Aortic smooth muscle cell (primary cell): ENCODE results near the gene HOTAIR. TPM values are rescaled to one million over a fixed set of nuclear protein-coding genes. Genes with fewer than 3 reads are reported as not detected.

Experiments used
- total RNA-seq: library from RNA; depleted of rRNA; stranded (reverse); fragments of >200 nt; gene quantifications from 2 replicates; pipeline ENCODE4 v1.2.3, GENCODE V29; 2014

Gene HOTAIR
- not detected in 2 replicates for total RNA-seq

DNA sequence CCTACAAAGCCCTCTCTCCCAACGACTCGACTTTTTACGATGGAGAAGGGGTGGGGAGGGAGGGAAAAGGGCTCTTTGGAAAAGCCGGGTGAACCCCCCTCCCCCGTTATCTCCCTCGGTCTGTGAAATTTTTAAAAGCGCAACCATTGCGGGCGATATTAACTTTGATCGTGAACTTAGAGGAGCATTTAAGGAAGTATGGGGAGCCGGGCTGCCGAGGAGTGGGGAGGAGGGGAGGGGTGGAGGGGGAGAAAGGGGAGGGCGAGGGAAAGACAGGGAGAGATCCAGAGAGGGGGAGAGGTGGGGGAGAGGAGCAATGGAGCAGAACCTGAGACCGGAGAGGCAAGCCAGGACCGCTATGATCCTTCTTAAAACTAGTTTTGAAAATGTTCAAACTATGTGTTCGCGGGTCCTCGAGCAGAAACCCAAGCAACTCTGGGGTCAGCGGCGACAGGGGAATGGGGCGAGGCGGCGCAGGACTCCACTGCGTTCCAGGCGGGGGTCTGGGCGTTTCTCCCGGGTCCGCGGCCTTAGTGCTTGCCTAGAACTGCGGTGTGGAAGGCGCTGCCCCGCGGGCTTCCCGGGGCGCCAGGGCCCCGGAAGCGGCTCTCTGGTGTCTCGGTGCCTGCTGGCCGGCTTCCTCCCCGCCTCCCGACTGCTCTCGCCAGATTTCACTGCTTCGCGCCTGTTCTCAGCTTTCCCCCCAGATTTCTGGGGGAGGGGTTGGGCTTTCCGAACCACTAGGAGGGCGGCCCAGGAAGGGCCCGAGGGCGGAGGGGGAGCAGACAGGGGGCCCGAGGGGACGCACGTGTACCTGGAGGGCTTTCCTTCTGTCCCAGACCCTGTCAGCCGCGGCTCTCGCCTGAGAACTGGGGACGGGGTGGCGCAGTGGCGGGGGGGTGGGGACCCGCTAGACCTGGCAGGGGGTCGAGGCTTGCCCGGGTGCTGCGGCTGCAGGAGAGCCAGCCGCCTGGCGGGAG lies at the start of gene HOTAIR:
HOTAIR (minus strand) TSS at position 871 of the 980 bp plus-strand sequence.

GRCh38 chr12:54000116-54001114 lies 25.7 kb upstream of the HOTAIR start, which contains the start of gene HOXC9:
Gene HOXC9 (plus strand): TSS chr12:54000161. CDS start chr12:54000189, 28 bp downstream.

DNA sequence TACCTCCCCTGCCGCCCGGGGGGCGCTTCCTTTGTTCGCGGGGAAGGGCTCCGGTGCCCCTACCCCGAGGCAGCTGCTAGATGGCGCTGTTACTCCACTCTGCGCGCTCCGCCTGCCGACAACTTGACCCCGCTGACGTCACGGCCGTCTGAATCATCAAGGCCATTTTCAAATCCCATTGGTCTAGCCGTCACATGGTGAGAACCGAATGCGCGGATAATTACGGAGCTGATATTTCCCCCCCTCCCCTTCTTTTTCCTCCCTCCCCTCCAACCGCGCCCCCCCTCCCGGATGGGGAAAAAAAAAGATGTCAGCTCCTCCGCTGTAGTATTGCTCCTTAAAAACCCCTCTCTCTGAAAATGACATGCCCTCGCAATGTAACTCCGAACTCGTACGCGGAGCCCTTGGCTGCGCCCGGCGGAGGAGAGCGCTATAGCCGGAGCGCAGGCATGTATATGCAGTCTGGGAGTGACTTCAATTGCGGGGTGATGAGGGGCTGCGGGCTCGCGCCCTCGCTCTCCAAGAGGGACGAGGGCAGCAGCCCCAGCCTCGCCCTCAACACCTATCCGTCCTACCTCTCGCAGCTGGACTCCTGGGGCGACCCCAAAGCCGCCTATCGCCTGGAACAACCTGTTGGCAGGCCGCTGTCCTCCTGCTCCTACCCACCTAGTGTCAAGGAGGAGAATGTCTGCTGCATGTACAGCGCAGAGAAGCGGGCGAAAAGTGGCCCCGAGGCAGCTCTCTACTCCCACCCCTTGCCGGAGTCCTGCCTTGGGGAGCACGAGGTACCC lies 10.3 kb upstream of the HOTAIR start, which contains the start of gene HOXC10:
HOXC10 (plus strand) TSS at position 246 of the 791 bp plus-strand sequence; CDS start at position 360, 114 bp downstream.

GRCh38 chr12:53972722-53973235 lies 2.0 kb downstream of the HOTAIR start, which contains the start of gene HOXC11:
Gene HOXC11 (plus strand): TSS chr12:53973126. CDS start chr12:53973242, 116 bp downstream.

GRCh38 chr12:53954694-53955035 lies 20.1 kb downstream of the HOTAIR start, which contains the start of gene HOXC12:
Gene HOXC12 (plus strand): TSS chr12:53954903. CDS start chr12:53954930, 27 bp downstream.

DNA sequence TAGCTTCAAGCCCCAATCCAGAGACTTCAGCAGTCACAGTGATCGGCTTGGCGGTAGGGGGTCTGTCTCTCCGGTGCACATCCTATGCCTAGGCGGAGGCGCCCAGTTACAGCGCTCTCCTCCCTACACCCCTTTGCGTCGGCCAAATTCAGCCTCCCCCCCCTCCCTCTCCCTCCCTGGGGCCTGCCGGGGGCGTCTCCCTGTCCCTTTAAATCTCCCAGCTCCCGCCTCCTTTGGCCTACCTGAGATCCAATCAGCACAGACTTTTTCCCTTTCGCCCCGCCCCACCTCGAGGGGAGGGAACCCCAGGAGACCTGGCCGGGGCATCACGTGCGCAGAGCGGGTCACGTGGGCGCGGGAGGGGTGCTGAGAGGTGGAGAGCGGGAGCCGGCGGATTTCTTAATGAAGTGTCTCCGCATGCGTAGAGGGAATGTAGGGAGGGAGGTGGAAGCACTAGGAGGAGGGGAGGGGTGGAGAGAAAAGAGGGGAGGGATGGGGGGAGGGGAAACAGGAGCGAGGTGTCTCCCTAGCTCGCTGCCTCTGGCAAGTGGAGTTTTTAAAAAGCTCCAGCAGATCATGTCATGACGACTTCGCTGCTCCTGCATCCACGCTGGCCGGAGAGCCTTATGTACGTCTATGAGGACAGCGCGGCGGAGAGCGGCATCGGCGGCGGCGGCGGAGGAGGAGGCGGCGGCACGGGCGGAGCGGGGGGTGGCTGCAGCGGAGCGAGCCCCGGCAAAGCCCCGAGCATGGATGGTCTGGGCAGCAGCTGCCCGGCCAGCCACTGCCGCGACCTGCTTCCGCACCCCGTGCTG lies 36.2 kb downstream of the HOTAIR start, which contains the start of gene HOXC13:
HOXC13 (plus strand) TSS at position 506 of the 815 bp plus-strand sequence; CDS start at position 582, 76 bp downstream.

Other genes starting within 250 kb of the HOTAIR start
- 85.7 and 109 TPM in 2 replicates for gene CALCOCO1, start 247.5 kb downstream of the HOTAIR start, total RNA-seq
- not detected in 2 replicates for gene CISTR, start 223.0 kb downstream of the HOTAIR start, total RNA-seq
- gene HOXC13, start 36.1 kb downstream of the HOTAIR start, total RNA-seq = not detected in 2 replicates
- not detected in 2 replicates for gene HOXC12, start 20.1 kb downstream of the HOTAIR start, total RNA-seq
- not detected in 2 replicates for gene HOXC11, start 1.8 kb downstream of the HOTAIR start, total RNA-seq
- gene HOXC10, start 10.2 kb upstream of the HOTAIR start, total RNA-seq = not detected in 2 replicates
- not detected in 2 replicates for gene HOXC9, start 25.2 kb upstream of the HOTAIR start, total RNA-seq
- gene HOXC8, start 34.0 kb upstream of the HOTAIR start, total RNA-seq = not detected in 2 replicates
- not detected in 2 replicates for gene HOXC6, start 53.5 kb upstream of the HOTAIR start, total RNA-seq
- not detected in 2 replicates for gene HOXC5, start 58.1 kb upstream of the HOTAIR start, total RNA-seq
- not detected in 2 replicates for gene HOXC4, start 78.9 kb upstream of the HOTAIR start, total RNA-seq
- 18.4 and 20.1 TPM in 2 replicates for gene SMUG1, start 214.0 kb upstream of the HOTAIR start, total RNA-seq